HL-60 (cell line): ENCODE measurements around the gene POC1A.

ENCODE experiments used
- POLR2AphosphoS5 ChIP-seq: IDR thresholded peaks from 2 replicates; pipeline ENCODE4 v1.6.1; 2012; ENCODE audit warnings: low read depth
- TF ChIP-seq, protein P1 (sequence below): IDR thresholded peaks from one replicate; pipeline ENCODE4 v1.5.1; 2011; ENCODE audit warnings: low read length, control low read depth, inconsistent platforms; ENCODE audit not compliant: insufficient read depth

DNA sequence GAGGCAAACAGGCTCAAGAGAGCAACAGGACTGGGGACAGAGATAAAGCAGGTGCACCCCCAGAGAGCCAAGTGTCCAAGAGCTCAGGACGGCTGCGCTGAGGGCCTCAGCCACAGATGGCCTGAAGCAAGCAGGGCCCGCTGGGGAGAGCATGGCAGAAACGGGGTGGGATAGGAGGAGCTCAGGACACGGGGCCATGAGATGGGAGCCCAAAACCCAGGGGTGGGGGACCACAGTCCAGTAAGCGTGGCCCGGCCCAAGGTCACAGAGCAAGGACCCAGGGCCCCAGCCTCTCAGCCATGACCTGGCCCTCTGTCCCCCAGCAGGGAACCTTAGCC lies 107.4 kb downstream of the POC1A start:
- TF ChIP-seq POLR2AphosphoS5 = no peak
- TF ChIP-seq, protein P1, sequence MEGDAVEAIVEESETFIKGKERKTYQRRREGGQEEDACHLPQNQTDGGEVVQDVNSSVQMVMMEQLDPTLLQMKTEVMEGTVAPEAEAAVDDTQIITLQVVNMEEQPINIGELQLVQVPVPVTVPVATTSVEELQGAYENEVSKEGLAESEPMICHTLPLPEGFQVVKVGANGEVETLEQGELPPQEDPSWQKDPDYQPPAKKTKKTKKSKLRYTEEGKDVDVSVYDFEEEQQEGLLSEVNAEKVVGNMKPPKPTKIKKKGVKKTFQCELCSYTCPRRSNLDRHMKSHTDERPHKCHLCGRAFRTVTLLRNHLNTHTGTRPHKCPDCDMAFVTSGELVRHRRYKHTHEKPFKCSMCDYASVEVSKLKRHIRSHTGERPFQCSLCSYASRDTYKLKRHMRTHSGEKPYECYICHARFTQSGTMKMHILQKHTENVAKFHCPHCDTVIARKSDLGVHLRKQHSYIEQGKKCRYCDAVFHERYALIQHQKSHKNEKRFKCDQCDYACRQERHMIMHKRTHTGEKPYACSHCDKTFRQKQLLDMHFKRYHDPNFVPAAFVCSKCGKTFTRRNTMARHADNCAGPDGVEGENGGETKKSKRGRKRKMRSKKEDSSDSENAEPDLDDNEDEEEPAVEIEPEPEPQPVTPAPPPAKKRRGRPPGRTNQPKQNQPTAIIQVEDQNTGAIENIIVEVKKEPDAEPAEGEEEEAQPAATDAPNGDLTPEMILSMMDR = no peak
